KMS-11 (cell line): ENCODE measurements around the gene KAZN.
"Not testable (repeated sequence)": the region's sequence is repeated elsewhere in the genome, so short reads cannot be mapped to it uniquely, and the experiment has no call there.

Experiments
- H2AFZ ChIP-seq: fragments of 200-600 bp; sonication (generic); 2 replicates; pipeline ENCODE4 v1.6.1; 2016; ENCODE audit warnings: antibody characterized with exemption, mixed run types, low read depth
- H3K27ac ChIP-seq: fragments of 200-600 bp; sonication (generic); 2 replicates; pipeline ENCODE4 v1.6.1; 2016; ENCODE audit warnings: mild to moderate bottlenecking, mixed run types
- H3K27me3 ChIP-seq: fragments of 200-600 bp; sonication (generic); 2 replicates; pipeline ENCODE4 v1.6.1; 2017; ENCODE audit warnings: mild to moderate bottlenecking, low read depth, mixed run types, moderate library complexity; ENCODE audit not compliant: insufficient read depth
- H3K36me3 ChIP-seq: fragments of 200-600 bp; sonication (generic); 2 replicates; pipeline ENCODE4 v1.6.1; 2017; ENCODE audit warnings: mild to moderate bottlenecking, mixed run types; ENCODE audit not compliant: insufficient read depth
- H3K4me1 ChIP-seq: fragments of 200-600 bp; sonication (generic); 2 replicates; pipeline ENCODE4 v1.6.1; 2016; ENCODE audit warnings: mild to moderate bottlenecking, low read depth, mixed run types; ENCODE audit not compliant: poor library complexity, severe bottlenecking
- H3K4me2 ChIP-seq: fragments of 200-600 bp; sonication (generic); 2 replicates; pipeline ENCODE4 v1.7.0; 2016; ENCODE audit warnings: mild to moderate bottlenecking, mixed run types
- H3K4me3 ChIP-seq: fragments of 200-600 bp; sonication (generic); IDR thresholded peaks from 2 replicates; pipeline ENCODE4 v1.6.1; 2017; ENCODE audit warnings: low read depth, low read length, mixed read lengths; ENCODE audit not compliant: insufficient read depth
- H3K79me2 ChIP-seq: fragments of 200-600 bp; sonication (generic); 2 replicates; pipeline ENCODE4 v1.6.1; 2016; ENCODE audit warnings: low read depth, mixed run types; ENCODE audit not compliant: insufficient read depth
- H3K9ac ChIP-seq: fragments of 200-600 bp; sonication (generic); 2 replicates; pipeline ENCODE4 v1.6.1; 2016; ENCODE audit warnings: mild to moderate bottlenecking, mixed run types
- H4K20me1 ChIP-seq: fragments of 200-600 bp; sonication (generic); 2 replicates; pipeline ENCODE4 v1.6.1; 2016; ENCODE audit warnings: mild to moderate bottlenecking, mixed run types; ENCODE audit not compliant: insufficient read depth
- TF ChIP-seq, protein P1 (sequence below): fragments of 200-600 bp; sonication (generic); conservative IDR thresholded peaks from 2 replicates; pipeline ENCODE4 v1.6.1; 2017; ENCODE audit warnings: low read depth, mild to moderate bottlenecking, antibody characterized with exemption, low read length, moderate library complexity, mixed read lengths

The KAZN gene

GRCh38 chr1:15134285-15134684, 535.8 kb downstream of the KAZN start:
- no peak overlapping the region for H3K4me2 ChIP-seq
- no peaks in the 10 kb centered on the region for H3K4me1 ChIP-seq
- H3K9ac ChIP-seq = no peak overlapping the region
- H3K27ac ChIP-seq = no peak overlapping the region
- no peaks in the 10 kb centered on the region for H4K20me1 ChIP-seq
- TF ChIP-seq, protein P1, sequence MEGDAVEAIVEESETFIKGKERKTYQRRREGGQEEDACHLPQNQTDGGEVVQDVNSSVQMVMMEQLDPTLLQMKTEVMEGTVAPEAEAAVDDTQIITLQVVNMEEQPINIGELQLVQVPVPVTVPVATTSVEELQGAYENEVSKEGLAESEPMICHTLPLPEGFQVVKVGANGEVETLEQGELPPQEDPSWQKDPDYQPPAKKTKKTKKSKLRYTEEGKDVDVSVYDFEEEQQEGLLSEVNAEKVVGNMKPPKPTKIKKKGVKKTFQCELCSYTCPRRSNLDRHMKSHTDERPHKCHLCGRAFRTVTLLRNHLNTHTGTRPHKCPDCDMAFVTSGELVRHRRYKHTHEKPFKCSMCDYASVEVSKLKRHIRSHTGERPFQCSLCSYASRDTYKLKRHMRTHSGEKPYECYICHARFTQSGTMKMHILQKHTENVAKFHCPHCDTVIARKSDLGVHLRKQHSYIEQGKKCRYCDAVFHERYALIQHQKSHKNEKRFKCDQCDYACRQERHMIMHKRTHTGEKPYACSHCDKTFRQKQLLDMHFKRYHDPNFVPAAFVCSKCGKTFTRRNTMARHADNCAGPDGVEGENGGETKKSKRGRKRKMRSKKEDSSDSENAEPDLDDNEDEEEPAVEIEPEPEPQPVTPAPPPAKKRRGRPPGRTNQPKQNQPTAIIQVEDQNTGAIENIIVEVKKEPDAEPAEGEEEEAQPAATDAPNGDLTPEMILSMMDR = no peak
- no peak overlapping the region for H2AFZ ChIP-seq
- no peak overlapping the region for H3K4me3 ChIP-seq
- H3K79me2 ChIP-seq = no peaks in the 10 kb centered on the region
- H3K36me3 ChIP-seq = no peaks in the 10 kb centered on the region
- H3K27me3 ChIP-seq = no peaks in the 10 kb centered on the region

- H2AFZ ChIP-seq, H3K27ac ChIP-seq, H3K27me3 ChIP-seq, H3K9ac ChIP-seq, H3K4me1 ChIP-seq, H3K4me2 ChIP-seq, H3K79me2 ChIP-seq, H3K36me3 ChIP-seq, H3K4me3 ChIP-seq, H4K20me1 ChIP-seq: not testable (repeated sequence)
Observed at GRCh38 chr1:15135604-15136003, 537.1 kb downstream of the KAZN start.

DNA sequence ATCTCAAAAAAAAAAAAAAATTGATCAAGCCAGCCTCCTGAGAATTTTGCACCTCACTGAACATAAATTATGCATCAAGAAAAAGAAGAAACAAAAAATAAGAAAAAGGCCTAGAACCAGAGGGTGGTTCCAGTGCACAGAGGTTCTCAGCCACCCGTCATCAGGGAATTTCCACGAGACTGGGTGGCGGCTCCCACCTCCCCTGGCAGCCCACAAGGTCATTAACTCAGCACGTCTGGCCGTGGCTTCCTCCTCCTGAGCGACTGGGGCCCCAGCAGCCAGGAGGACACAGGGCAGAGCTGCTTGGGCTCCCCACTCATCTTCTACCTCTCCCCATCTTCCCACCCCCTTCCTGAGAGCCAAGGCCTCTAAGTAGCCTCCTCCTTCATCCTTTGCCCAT, 539.3 kb downstream of the KAZN start:
- Histone ChIP-seq H2AFZ (no peak overlapping the region), H3K27me3 (no peaks in the 10 kb centered on the region), H3K9ac (no peak overlapping the region), H3K36me3 (no peaks in the 10 kb centered on the region), H3K4me1 (no peaks in the 10 kb centered on the region), H3K27ac (no peak overlapping the region), H3K4me3 (no peak overlapping the region), H3K4me2 (no peak overlapping the region), H3K79me2 (no peaks in the 10 kb centered on the region), H4K20me1 (no peaks in the 10 kb centered on the region)
- TF ChIP-seq, protein P1 = no peak

- Histone ChIP-seq H2AFZ (no peak overlapping the region), H3K4me3 (no peak overlapping the region), H3K4me1 (no peaks in the 10 kb centered on the region), H4K20me1 (no peaks in the 10 kb centered on the region), H3K79me2 (no peaks in the 10 kb centered on the region), H3K9ac (no peak overlapping the region), H3K27me3 (no peaks in the 10 kb centered on the region), H3K4me2 (no peak overlapping the region), H3K36me3 (no peaks in the 10 kb centered on the region), H3K27ac (no peak overlapping the region)
- TF ChIP-seq, protein P1 = no peak
Observed at GRCh38 chr1:15139654-15140350, 541.3 kb downstream of the KAZN start.

GRCh38 chr1:15141935-15142539, 543.6 kb downstream of the KAZN start:
- H3K9ac ChIP-seq = no peak overlapping the region
- no peak overlapping the region for H3K27ac ChIP-seq
- H3K36me3 ChIP-seq = no peaks in the 10 kb centered on the region
- H2AFZ ChIP-seq = no peak overlapping the region
- no peaks in the 10 kb centered on the region for H3K27me3 ChIP-seq
- no peaks in the 10 kb centered on the region for H4K20me1 ChIP-seq
- no peaks in the 10 kb centered on the region for H3K79me2 ChIP-seq
- no peak overlapping the region for H3K4me3 ChIP-seq
- H3K4me1 ChIP-seq = no peaks in the 10 kb centered on the region
- TF ChIP-seq, protein P1 = no peak
- H3K4me2 ChIP-seq = no peak overlapping the region
